ENCODE results near the gene IFT25. TPM values are rescaled to one million over a fixed set of nuclear protein-coding genes. Genes with fewer than 3 reads are reported as not detected.

The IFT25 gene
- total and polyA plus RNA-seq, 8 donors: 5.9 to 21.5 (median 9.2) TPM

Other genes with a start within 250 kb of the IFT25 start
- under 1 TPM in 2 of 6 donors, not detected in 4; 0.06 to 0.19 TPM for gene GLIS1, start 206.5 kb downstream of the IFT25 start, total RNA-seq
- gene GLIS1, start 206.5 kb downstream of the IFT25 start, polyA plus RNA-seq: under 1 TPM; 0.08 to 0.26 TPM
- gene NDC1, start 107.4 kb downstream of the IFT25 start, total RNA-seq: 1 to 10 TPM; 1.6 to 7.4 (median 4.7) TPM
- 1 to 10 TPM; 1.8 to 3.5 TPM for gene NDC1, start 107.4 kb downstream of the IFT25 start, polyA plus RNA-seq
- 10 to 100 TPM in 4 of 6 donors, 1 to 10 TPM in 2; 5.6 to 17.7 (median 10.9) TPM for gene YIPF1, start 55.9 kb downstream of the IFT25 start, total RNA-seq
- 10 to 100 TPM; 10.5 to 16.6 TPM for gene YIPF1, start 55.9 kb downstream of the IFT25 start, polyA plus RNA-seq
- gene DIO1, start 51.5 kb downstream of the IFT25 start, total RNA-seq: not detected
- gene DIO1, start 51.5 kb downstream of the IFT25 start, polyA plus RNA-seq: under 1 TPM in 1 of 2 donors, not detected in 1; 0.09 TPM
- 10 to 100 TPM in 1 of 6 donors, 1 to 10 TPM in 5; 5.7 to 12.4 (median 6.7) TPM for gene LRRC42, start 651 bp upstream of the IFT25 start, total RNA-seq
- gene LRRC42, start 651 bp upstream of the IFT25 start, polyA plus RNA-seq: 10 to 100 TPM in 1 of 2 donors, 1 to 10 TPM in 1; 5.2 to 20.5 TPM
- gene LDLRAD1, start 72.5 kb upstream of the IFT25 start, total RNA-seq: under 1 TPM in 4 of 6 donors, not detected in 2; 0.08 to 0.29 (median 0.17) TPM
- gene LDLRAD1, start 72.5 kb upstream of the IFT25 start, polyA plus RNA-seq: under 1 TPM in 1 of 2 donors, not detected in 1; 0.21 TPM
- 100 to 1,000 TPM; 175 to 316 (median 232) TPM for gene TMEM59, start 107.5 kb upstream of the IFT25 start, total RNA-seq
- 100 to 1,000 TPM in 1 of 2 donors, 10 to 100 TPM in 1; 59.9 to 287 TPM for gene TMEM59, start 107.5 kb upstream of the IFT25 start, polyA plus RNA-seq
- gene TCEANC2, start 107.9 kb upstream of the IFT25 start, total RNA-seq: 1 to 10 TPM; 1.3 to 3.8 (median 2.2) TPM
- gene TCEANC2, start 107.9 kb upstream of the IFT25 start, polyA plus RNA-seq: 1 to 10 TPM; 1.1 to 1.4 TPM
- under 1 TPM in 1 of 6 donors, not detected in 5; 0.08 TPM for gene CDCP2, start 207.3 kb upstream of the IFT25 start, total RNA-seq
- not detected for gene CDCP2, start 207.3 kb upstream of the IFT25 start, polyA plus RNA-seq

Data from pancreas (tissue), 8 donors.